HG02678 (cell line): Measurements from ENCODE around the gene CCN6.

Source experiments
- ATAC-seq: cut with Tn5 transposase; IDR thresholded peaks from one replicate; pipeline ENCODE4 v1.9.1; 2021; ENCODE audit warnings: mild to moderate bottlenecking, moderate library complexity; ENCODE audit not compliant: unreplicated experiment

Gene CCN6

GRCh38 chr6:112113431-112113830 is 59.5 kb downstream of the CCN6 start:
- ATAC-seq: no peak

- no peak for ATAC-seq
Observed at GRCh38 chr6:112113918-112114317, 60.0 kb downstream of the CCN6 start.

GRCh38 chr6:112114577-112115223 is 60.8 kb downstream of the CCN6 start:
- ATAC-seq: no peak

- no peak for ATAC-seq
Observed at GRCh38 chr6:112116221-112116620, 62.3 kb downstream of the CCN6 start.

- no peak for ATAC-seq
Observed at GRCh38 chr6:112117554-112117953, 63.6 kb downstream of the CCN6 start.

GRCh38 chr6:112118034-112118433 is 64.1 kb downstream of the CCN6 start:
- ATAC-seq: no peak
